Upper lobe of left lung (tissue), 4 donors: ENCODE data around the gene NFE2L1.

ENCODE experiments used
- CTCF ChIP-seq, 6 experiments: fragments of 450-650 bp in 4 of 6; fragments of 200-600 bp in 2 of 6; sonication (generic) in 2 of 6; IDR thresholded peaks; one replicate each; pipeline ENCODE4 v1.5.1; 2016 to 2019; ENCODE audit warnings: antibody characterized with exemption in 6 of 6
- EP300 ChIP-seq, 4 donors: sonication (generic); formaldehyde crosslinking; IDR thresholded peaks; one replicate each; pipeline ENCODE4 v1.5.1; 2017; ENCODE audit warnings: antibody characterized with exemption in 4 of 4, control low read depth in 2 of 4
- POLR2A ChIP-seq, 4 donors: fragments of 450-650 bp; IDR thresholded peaks; one replicate each; pipeline ENCODE4 v1.5.1; 2016 to 2017; ENCODE audit warnings: antibody characterized with exemption in 4 of 4, mild to moderate bottlenecking in 2 of 4

GRCh38 chr17:48060249-48060648 lies 12.1 kb downstream of the NFE2L1 start:
- TF ChIP-seq POLR2A (IDR thresholded peaks at IDR 0.05) (no peak), EP300 (IDR thresholded peaks at IDR 0.05) (no peak), CTCF (IDR thresholded peaks at IDR 0.05) (no peak)
